ENCODE results near the gene MYH11. TPM values are rescaled to one million over a fixed set of nuclear protein-coding genes. Genes with fewer than 3 reads are reported as not detected.
A peak's percentile ranks its signal among the peaks of the same experiment; 100 is the strongest.

MYH11 gene
- total and polyA plus RNA-seq, 2 of the 13 experiments (the other 11 are each of a cell fraction or from before 2014, with no cell fraction given), result not detected

- TF ChIP-seq HMGXB4 (CRISPR knock-in tag; IDR thresholded peaks at IDR 0.05; ENCODE audit: borderline replicate concordance in 1 of 2, low read depth in 1 of 2) (no peak), ZNF513 (CRISPR knock-in tag; conservative IDR thresholded peaks at IDR 0.05) (no peak), ZNF510 (CRISPR knock-in tag; IDR thresholded peaks at IDR 0.05; ENCODE audit: low read depth) (no peak), ZNF781 (CRISPR knock-in tag; IDR thresholded peaks at IDR 0.05; ENCODE audit: borderline replicate concordance, not compliant biosample characterization) (peak; percentile 32), ZBTB7A (CRISPR knock-in tag; IDR thresholded peaks at IDR 0.05) (0 out of 2 replicates have a peak, but pooled peaks have one; percentile 35), RBM39 (IDR thresholded peaks at IDR 0.05; ENCODE audit: low read depth, low read length, poor library complexity, severe bottlenecking) (no peak), ZNF281 (CRISPR knock-in tag; IDR thresholded peaks at IDR 0.05; ENCODE audit: borderline replicate concordance) (no peak), NKX3-1 (CRISPR knock-in tag; IDR thresholded peaks at IDR 0.05) (no peak), SMC3 (IDR thresholded peaks at IDR 0.05; ENCODE audit: low read length) (no peak), ZNF570 (CRISPR knock-in tag; IDR thresholded peaks at IDR 0.05; ENCODE audit: borderline replicate concordance) (no peak), USF2 (IDR thresholded peaks at IDR 0.05; ENCODE audit: low read depth, low read length) (no peak), USF2 (CRISPR knock-in tag; IDR thresholded peaks at IDR 0.05; ENCODE audit: borderline replicate concordance) (no peak), TOE1 (CRISPR knock-in tag; IDR thresholded peaks at IDR 0.05) (no peak), ZNF652 (CRISPR knock-in tag; IDR thresholded peaks at IDR 0.05; ENCODE audit: borderline replicate concordance, low read depth) (no peak), ZNF674 (CRISPR knock-in tag; IDR thresholded peaks at IDR 0.05; ENCODE audit: low read depth) (no peak)
- TF ChIP-seq, protein P1, sequence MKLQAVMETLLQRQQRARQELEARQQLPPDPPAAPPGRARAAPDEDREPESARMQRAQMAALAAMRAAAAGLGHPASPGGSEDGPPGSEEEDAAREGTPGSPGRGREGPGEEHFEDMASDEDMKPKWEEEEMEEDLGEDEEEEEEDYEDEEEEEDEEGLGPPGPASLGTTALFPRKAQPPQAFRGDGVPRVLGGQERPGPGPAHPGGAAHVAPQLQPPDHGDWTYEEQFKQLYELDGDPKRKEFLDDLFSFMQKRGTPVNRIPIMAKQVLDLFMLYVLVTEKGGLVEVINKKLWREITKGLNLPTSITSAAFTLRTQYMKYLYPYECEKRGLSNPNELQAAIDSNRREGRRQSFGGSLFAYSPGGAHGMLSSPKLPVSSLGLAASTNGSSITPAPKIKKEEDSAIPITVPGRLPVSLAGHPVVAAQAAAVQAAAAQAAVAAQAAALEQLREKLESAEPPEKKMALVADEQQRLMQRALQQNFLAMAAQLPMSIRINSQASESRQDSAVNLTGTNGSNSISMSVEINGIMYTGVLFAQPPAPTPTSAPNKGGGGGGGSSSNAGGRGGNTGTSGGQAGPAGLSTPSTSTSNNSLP (IDR thresholded peaks at IDR 0.05; ENCODE audit: low read depth, low read length), result no peak
- TF ChIP-seq, protein P2, sequence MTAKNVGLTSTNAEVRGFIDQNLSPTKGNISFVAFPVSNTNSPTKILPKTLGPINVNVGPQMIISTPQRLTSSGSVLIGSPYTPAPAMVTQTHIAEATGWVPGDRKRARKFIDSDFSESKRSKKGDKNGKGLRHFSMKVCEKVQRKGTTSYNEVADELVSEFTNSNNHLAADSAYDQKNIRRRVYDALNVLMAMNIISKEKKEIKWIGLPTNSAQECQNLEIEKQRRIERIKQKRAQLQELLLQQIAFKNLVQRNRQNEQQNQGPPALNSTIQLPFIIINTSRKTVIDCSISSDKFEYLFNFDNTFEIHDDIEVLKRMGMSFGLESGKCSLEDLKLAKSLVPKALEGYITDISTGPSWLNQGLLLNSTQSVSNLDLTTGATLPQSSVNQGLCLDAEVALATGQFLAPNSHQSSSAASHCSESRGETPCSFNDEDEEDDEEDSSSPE (CRISPR knock-in tag; IDR thresholded peaks at IDR 0.05), result no peak
These were observed 189.6 kb downstream of the MYH11 start (continued) for GRCh38 chr16:15667091-15667742.

Data from HepG2 (cell line).